ENCODE results near the gene GXYLT2.

DNA sequence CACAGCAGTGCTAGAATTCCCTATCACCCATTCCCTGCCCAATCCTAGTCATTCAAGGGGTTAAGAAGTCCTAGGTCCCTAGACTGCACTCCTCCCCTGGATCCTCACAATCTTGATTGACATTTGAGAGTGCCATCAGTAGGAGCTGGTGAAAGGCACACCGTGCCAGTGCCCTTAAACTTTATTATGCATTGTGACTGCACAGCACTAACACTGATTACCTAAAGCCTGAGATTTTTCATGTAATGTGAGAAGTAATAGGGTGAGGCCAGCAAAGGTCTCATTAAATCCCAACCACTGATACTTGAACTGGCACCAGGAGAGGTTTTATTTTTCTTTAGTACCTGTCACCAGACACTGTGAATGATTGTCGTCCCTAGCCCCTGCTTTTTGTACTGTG, 16.3 kb downstream of the GXYLT2 start:
- TF ChIP-seq CTCF (IDR thresholded peaks at IDR 0.05) (no peak), POLR2A (IDR thresholded peaks at IDR 0.05) (no peak)

Measured in uterus (tissue), 2 donors.